KBM-7 (cell line): ENCODE measurements around the gene OSBPL10.
"Not testable (repeated sequence)": the region's sequence is repeated elsewhere in the genome, so short reads cannot be mapped to it uniquely, and the experiment has no call there.

Experiments used
- DNase-seq: peaks from one replicate; pipeline ENCODE4 v3.0.0-alpha.2; 2015
- in situ Hi-C: fragments of 300-500 bp; cut with MboI; formaldehyde crosslinking; loops from 2 replicates; pipeline ENCODE4 v1.14.3; 2020; ENCODE audit warnings: low sequenced_read_pairs, low pct_unique_long_range_greater_than_20kb, mixed read lengths

Gene OSBPL10

GRCh38 chr3:31802981-31803740 lies 177.9 kb downstream of the OSBPL10 start:
- DNase-seq = no peak
- in situ Hi-C loops = no loop called here

- in situ Hi-C loops = no loop called here
- no peak for DNase-seq
Observed at GRCh38 chr3:31800436-31800835, 180.6 kb downstream of the OSBPL10 start.

GRCh38 chr3:31798840-31799239 lies 182.2 kb downstream of the OSBPL10 start:
- DNase-seq = no peak
- in situ Hi-C loops = no loop called here

- no peak for DNase-seq
- in situ Hi-C loops = no loop called here
Observed at GRCh38 chr3:31793821-31794220, 187.2 kb downstream of the OSBPL10 start.

GRCh38 chr3:31791090-31791430 lies 190.0 kb downstream of the OSBPL10 start:
- DNase-seq = no peak
- in situ Hi-C loops = no loop called here

GRCh38 chr3:31790193-31791089 lies 190.6 kb downstream of the OSBPL10 start:
- in situ Hi-C loops = no loop called here
- no peak for DNase-seq

GRCh38 chr3:31789429-31789828 lies 191.6 kb downstream of the OSBPL10 start:
- in situ Hi-C loops = no loop called here
- DNase-seq = no peak

GRCh38 chr3:31785734-31786133 lies 195.3 kb downstream of the OSBPL10 start:
- in situ Hi-C loops = no loop called here
- DNase-seq = no peak

- in situ Hi-C loops = no loop called here
- no peak for DNase-seq
Observed at GRCh38 chr3:31785286-31785685, 195.8 kb downstream of the OSBPL10 start.

- in situ Hi-C loops, DNase-seq: not testable (repeated sequence)
Observed at GRCh38 chr3:31783851-31784250, 197.2 kb downstream of the OSBPL10 start.

- in situ Hi-C loops = not testable (repeated sequence)
Observed at GRCh38 chr3:31782306-31782705, 198.8 kb downstream of the OSBPL10 start.

GRCh38 chr3:31779514-31779913 lies 201.5 kb downstream of the OSBPL10 start:
- DNase-seq = no peak
- in situ Hi-C loops = no loop called here

More at GRCh38 chr3:31782306-31782705, 198.8 kb downstream of the OSBPL10 start:
- not testable (repeated sequence) for DNase-seq

GRCh38 chr3:31777887-31778286 lies 203.2 kb downstream of the OSBPL10 start:
- in situ Hi-C loops = no loop called here
- no peak for DNase-seq

- in situ Hi-C loops = no loop called here
- DNase-seq = no peak
Observed at GRCh38 chr3:31777092-31777491, 204.0 kb downstream of the OSBPL10 start.

GRCh38 chr3:31776016-31776415 lies 205.0 kb downstream of the OSBPL10 start:
- DNase-seq = no peak
- in situ Hi-C loops = no loop called here

- in situ Hi-C loops = no loop called here
- no peak for DNase-seq
Observed at GRCh38 chr3:31775383-31775782, 205.7 kb downstream of the OSBPL10 start.

- DNase-seq = no peak
- in situ Hi-C loops = no loop called here
Observed at GRCh38 chr3:31772758-31773473, 208.1 kb downstream of the OSBPL10 start.

GRCh38 chr3:31772272-31772671 lies 208.8 kb downstream of the OSBPL10 start:
- no peak for DNase-seq
- in situ Hi-C loops = no loop called here

- in situ Hi-C loops = no loop called here
- no peak for DNase-seq
Observed at GRCh38 chr3:31770822-31771326, 210.2 kb downstream of the OSBPL10 start.
